Measurements from ENCODE around the gene UCP1.
"Not testable (repeated sequence)": the region's sequence is repeated elsewhere in the genome, so short reads cannot be mapped to it uniquely, and the experiment has no call there.

The UCP1 gene

DNA sequence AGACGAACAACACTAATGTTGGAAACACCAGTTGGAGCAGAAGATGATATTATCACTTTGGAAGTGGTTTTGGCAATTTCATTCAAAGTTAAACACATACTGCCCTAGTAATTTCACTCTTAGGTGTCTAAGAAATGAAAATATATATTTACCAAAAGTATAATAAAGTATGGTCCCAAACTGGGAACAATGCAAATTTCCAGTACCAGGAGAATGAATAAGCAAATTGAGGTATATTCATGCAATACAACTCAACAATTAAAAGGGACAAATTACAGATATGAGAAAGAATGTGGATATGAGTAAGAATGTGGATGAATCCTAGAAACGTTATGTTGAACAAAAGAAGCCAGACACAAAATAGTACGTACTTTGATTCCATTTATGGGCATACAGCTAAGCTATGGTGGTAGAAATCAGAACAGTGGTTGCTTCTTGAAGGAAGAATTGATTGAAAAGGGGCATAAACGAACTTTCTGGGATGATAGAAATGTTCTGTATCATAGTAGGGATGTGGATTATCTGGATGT lies 34.7 kb downstream of the UCP1 start:
- DNase-seq (ENCODE audit: low read depth in 2 of 2), result no peak

DNA sequence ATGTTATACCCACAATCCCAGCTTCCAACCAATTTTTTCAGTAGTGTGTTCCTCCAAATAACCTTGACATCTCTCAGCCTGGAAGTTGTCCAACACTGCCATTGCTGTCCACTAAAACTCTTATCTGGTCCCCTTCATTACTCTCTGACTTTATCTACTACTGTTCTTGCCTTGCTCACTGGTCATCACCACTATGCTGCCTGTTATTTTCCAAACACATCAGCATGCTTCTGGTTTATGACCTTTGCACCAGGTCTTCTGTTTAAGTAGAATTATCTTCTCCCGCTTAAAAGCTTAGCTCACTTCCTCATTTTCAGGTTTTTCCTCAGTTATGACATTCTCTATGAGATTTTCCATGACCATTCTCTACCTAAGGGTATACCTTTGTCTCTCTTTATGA lies 39.3 kb downstream of the UCP1 start:
- DNase-seq (ENCODE audit: low read depth in 2 of 2), result no peak

DNA sequence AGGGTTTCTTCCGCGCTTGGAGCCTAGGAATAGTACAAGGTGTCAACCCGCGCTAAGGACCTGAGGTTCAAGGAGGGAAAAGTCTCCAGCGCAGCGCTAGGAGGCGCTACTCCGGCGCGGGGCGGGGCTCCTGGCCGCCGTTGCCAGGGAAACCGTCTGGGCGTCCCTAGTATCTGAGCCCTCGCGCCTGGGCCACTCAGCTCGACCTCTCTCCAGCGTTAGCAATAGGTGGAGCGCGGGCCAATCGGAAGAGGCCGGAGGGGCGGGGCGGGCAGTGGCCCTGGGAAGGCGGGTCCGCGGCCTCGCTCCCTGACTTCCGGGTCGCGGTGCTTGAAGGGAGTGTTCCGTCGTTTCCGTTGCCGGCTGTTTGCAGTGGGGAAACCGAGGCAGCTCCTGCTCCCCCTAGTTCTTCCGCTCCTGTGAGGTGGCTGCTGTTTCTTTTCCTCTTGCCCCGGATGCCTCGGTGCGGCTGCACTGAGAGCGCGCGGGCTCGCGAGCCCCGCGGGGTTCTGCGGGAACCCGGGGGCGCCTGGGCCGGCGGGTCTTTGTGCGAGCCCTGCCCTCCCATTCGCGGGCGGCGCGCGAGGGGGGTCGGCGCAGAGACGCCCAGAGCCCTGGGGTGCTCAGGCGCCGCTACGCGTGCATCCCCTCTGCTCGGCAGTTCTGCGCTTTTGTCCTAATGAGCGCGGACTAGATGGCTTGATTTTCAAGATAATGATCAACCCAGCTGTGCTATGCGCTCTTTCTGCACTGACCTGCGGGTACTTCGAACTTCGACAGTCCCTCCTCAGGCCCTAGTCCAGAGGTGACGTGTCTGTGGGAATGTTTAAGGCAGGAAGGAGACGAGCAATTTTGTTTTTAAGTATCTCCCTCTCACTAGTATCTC lies 44.7 kb downstream of the UCP1 start, which contains the start of gene ELMOD2:
ELMOD2 (plus strand) TSS at position 312 of the 886 bp plus-strand sequence. CDS start 1,261 bp downstream, outside the sequence.
- peak; percentile 95 to 96 for DNase-seq (ENCODE audit: low read depth in 2 of 2)

DNA sequence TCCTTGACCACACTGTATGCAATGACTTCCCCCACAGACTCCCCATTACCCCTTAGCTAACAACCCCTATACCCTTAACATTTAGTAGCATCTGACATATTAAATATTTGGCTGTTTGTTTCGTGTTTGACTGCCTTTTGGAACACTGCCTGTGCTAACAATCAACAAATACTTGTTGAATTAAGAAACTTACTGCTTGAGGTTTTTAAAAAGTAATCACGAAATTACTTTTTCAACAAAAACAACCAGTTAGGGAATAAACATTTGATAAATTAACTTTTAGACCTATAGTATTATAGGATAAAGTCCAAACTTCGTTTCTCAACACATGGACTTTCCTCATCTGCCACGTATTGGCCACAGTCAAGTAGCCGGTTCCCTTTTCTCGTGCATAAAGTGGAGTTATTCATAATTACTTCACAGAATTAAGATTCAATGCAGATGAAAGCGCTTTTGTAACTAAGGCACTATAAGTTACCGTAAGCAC lies 45.3 kb downstream of the UCP1 start:
- DNase-seq (ENCODE audit: low read depth in 2 of 2), result no peak

DNA sequence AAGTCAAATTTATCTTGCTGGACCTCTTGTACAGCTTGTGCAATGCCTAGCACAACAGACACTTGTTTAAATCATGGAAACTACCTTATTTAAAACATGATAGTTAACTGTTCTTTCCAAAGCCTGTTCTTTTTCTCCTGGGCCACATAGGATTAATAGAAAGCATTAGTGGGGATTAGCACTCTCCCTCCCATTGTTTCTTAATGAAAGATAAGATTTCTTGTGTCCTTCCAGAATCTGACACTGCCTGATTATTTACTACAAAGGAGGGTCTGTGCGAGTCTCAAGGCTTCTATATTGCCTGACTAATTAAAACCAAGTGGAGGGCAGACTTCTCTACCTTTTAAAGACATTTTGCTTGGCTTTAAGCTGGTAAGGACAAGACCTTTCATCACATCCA lies 53.3 kb downstream of the UCP1 start:
- no peak for DNase-seq (ENCODE audit: low read depth in 2 of 2)

DNA sequence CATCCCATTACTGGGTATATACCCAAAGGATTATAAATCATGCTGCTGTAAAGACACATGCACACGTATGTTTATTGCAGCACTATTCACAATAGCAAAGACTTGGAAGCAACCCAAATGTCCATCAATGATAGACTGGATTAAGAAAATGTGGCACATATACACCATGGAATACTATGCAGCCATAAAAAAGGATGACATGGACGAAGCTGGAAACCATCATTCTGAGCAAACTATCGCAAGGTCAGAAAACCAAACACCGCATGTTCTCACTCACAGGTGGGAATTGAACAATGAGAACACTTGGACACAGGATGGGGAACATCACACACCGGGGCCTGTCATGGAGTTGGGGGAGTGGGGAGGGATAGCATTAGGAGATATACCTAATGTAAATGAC lies 55.0 kb downstream of the UCP1 start:
- not testable (repeated sequence) for DNase-seq (ENCODE audit: low read depth in 2 of 2)

Measured in stimulated activated CD4-positive, alpha-beta T cell treated with anti-CD3 and anti-CD28 coated beads, Interleukin-1b, Interleukin-23, amount 100 ng/mL, for 4 hours (primary cell).